ENCODE data around the gene FCRL6.

DNA sequence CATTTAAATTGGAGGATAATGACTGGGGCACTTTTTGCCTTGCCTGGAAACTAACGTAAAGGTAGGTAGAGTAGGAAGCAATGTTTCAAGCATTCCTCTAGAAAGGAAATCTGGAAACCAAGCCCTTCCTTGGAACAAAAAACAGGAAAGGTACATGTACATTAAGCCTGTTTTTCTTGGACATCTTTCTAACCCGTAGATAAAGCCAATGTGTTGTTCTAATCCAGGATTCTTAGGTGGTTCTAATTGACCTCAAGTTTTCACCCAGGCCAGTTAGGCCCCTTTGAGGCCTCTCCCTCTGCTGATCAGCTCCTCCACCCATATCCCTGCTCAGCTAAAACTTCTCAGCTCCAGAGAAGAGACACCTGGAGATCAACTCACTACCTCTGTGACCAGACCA is 27.7 kb upstream of the FCRL6 start:
- TF ChIP-seq EZH2 (IDR thresholded peaks at IDR 0.05; ENCODE audit: borderline replicate concordance, low read depth, low read length, severe bottlenecking): no peak
- TF ChIP-seq CTCF (IDR thresholded peaks at IDR 0.05; ENCODE audit: extremely low read depth in 1 of 2, insufficient read depth in 1 of 2, low read depth in 1 of 2, low read length in 2 of 2): no peak
- TF ChIP-seq POLR2AphosphoS5 (IDR thresholded peaks at IDR 0.05; ENCODE audit: insufficient read depth, low read depth, low read length): peak; percentile 71
- TF ChIP-seq MAX (IDR thresholded peaks at IDR 0.05; ENCODE audit: insufficient read depth, insufficient read length): no peak
